KMS-11 (cell line): Measurements from ENCODE around the gene CHCHD6.

Experiments
- H2AFZ ChIP-seq: fragments of 200-600 bp; sonication (generic); 2 replicates; pipeline ENCODE4 v1.6.1; 2016; ENCODE audit warnings: antibody characterized with exemption, mixed run types, low read depth
- H3K27ac ChIP-seq: fragments of 200-600 bp; sonication (generic); 2 replicates; pipeline ENCODE4 v1.6.1; 2016; ENCODE audit warnings: mild to moderate bottlenecking, mixed run types
- H3K27me3 ChIP-seq: fragments of 200-600 bp; sonication (generic); 2 replicates; pipeline ENCODE4 v1.6.1; 2017; ENCODE audit warnings: mild to moderate bottlenecking, low read depth, mixed run types, moderate library complexity; ENCODE audit not compliant: insufficient read depth
- H3K36me3 ChIP-seq: fragments of 200-600 bp; sonication (generic); 2 replicates; pipeline ENCODE4 v1.6.1; 2017; ENCODE audit warnings: mild to moderate bottlenecking, mixed run types; ENCODE audit not compliant: insufficient read depth
- H3K4me1 ChIP-seq: fragments of 200-600 bp; sonication (generic); 2 replicates; pipeline ENCODE4 v1.6.1; 2016; ENCODE audit warnings: mild to moderate bottlenecking, low read depth, mixed run types; ENCODE audit not compliant: poor library complexity, severe bottlenecking
- H3K4me2 ChIP-seq: fragments of 200-600 bp; sonication (generic); 2 replicates; pipeline ENCODE4 v1.7.0; 2016; ENCODE audit warnings: mild to moderate bottlenecking, mixed run types
- H3K4me3 ChIP-seq: fragments of 200-600 bp; sonication (generic); IDR thresholded peaks from 2 replicates; pipeline ENCODE4 v1.6.1; 2017; ENCODE audit warnings: low read depth, low read length, mixed read lengths; ENCODE audit not compliant: insufficient read depth
- H3K79me2 ChIP-seq: fragments of 200-600 bp; sonication (generic); 2 replicates; pipeline ENCODE4 v1.6.1; 2016; ENCODE audit warnings: low read depth, mixed run types; ENCODE audit not compliant: insufficient read depth
- H3K9ac ChIP-seq: fragments of 200-600 bp; sonication (generic); 2 replicates; pipeline ENCODE4 v1.6.1; 2016; ENCODE audit warnings: mild to moderate bottlenecking, mixed run types
- H4K20me1 ChIP-seq: fragments of 200-600 bp; sonication (generic); 2 replicates; pipeline ENCODE4 v1.6.1; 2016; ENCODE audit warnings: mild to moderate bottlenecking, mixed run types; ENCODE audit not compliant: insufficient read depth
- TF ChIP-seq, protein P1 (sequence below): fragments of 200-600 bp; sonication (generic); conservative IDR thresholded peaks from 2 replicates; pipeline ENCODE4 v1.6.1; 2017; ENCODE audit warnings: low read depth, mild to moderate bottlenecking, antibody characterized with exemption, low read length, moderate library complexity, mixed read lengths

CHCHD6 gene

DNA sequence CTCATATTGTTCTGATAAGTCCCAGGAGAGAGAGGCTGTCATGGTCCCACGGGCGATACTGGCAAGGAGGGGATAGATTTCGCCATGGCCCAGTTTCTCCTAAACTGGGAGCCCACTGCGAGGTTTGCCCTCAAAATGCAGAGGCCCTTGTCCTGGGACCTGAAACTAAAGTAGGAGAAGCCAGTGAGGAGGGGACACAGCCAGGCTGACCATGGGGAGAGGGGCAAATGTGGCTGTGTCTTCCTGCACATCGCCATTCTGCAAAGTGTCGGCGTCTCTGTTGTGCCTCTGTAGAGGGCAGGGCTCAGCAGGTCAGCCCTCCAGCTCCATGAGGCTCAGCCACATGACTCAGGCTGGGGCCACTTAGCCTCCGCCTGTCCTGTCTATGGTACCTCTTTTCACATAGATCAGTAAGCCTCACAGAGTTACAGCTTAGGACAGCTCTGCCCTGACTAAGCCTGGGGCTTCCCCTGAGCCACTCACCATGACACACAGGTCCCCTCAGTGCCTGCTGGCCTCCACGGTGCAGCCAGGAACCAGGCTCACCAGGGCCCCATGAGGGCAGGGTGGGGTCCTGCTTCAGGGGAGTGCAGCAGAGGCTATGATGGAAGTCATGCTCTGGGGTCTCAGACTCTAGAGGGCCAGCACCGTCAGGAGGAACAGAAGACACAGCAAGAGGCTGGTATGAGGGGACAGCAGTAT is 250.3 kb downstream of the CHCHD6 start:
- Histone ChIP-seq H2AFZ (no peak overlapping the region), H3K9ac (no peak overlapping the region), H3K4me3 (no peak overlapping the region), H3K4me2 (no peak overlapping the region), H3K27me3 (no peaks in the 10 kb centered on the region), H3K27ac (no peak overlapping the region), H3K79me2 (no peaks in the 10 kb centered on the region), H3K4me1 (no peaks in the 10 kb centered on the region), H4K20me1 (no peaks in the 10 kb centered on the region), H3K36me3 (no peaks in the 10 kb centered on the region)
- TF ChIP-seq, protein P1, sequence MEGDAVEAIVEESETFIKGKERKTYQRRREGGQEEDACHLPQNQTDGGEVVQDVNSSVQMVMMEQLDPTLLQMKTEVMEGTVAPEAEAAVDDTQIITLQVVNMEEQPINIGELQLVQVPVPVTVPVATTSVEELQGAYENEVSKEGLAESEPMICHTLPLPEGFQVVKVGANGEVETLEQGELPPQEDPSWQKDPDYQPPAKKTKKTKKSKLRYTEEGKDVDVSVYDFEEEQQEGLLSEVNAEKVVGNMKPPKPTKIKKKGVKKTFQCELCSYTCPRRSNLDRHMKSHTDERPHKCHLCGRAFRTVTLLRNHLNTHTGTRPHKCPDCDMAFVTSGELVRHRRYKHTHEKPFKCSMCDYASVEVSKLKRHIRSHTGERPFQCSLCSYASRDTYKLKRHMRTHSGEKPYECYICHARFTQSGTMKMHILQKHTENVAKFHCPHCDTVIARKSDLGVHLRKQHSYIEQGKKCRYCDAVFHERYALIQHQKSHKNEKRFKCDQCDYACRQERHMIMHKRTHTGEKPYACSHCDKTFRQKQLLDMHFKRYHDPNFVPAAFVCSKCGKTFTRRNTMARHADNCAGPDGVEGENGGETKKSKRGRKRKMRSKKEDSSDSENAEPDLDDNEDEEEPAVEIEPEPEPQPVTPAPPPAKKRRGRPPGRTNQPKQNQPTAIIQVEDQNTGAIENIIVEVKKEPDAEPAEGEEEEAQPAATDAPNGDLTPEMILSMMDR = no peak

DNA sequence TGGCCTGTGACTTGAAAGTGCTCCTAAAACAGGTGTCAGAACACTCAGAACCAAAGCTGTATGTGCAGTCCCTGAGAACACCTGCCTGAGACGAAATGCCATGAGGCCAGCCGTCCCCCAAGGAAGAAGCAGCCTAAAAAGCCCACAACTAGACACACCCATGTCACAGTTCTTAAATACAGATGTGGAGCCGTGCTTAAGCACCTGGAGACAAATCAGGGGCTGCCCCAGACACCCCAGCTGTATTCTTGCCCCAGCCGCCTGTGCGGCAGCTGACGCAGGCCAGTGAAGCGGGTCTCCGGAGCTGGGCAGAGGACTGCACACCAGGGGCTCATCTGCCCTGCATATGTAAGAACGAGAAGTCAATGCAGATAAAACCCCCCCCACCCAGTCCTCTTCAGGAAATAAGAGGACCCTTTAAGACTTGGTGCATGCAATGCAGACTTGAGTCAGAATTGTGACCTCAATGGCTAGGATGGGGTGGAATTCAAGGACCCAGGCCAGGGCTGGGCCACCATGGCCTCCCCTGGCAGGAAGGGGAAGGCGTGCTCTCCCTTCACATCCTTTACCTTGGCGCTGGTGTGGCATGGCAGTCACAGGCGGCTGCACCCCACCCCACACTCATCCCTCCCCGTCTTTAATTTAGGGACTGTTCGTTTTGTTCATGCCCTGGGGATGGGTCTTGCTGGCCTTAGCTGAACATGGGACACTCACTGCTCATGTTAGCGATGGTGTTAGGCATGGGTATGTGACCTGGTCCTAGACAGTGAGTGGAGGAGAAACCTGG is 251.2 kb downstream of the CHCHD6 start:
- Histone ChIP-seq H4K20me1 (no peaks in the 10 kb centered on the region), H3K9ac (no peak overlapping the region), H3K36me3 (no peaks in the 10 kb centered on the region), H3K4me3 (no peak overlapping the region), H3K27me3 (no peaks in the 10 kb centered on the region), H3K4me2 (no peak overlapping the region), H3K27ac (no peak overlapping the region), H3K4me1 (no peaks in the 10 kb centered on the region), H2AFZ (no peak overlapping the region), H3K79me2 (no peaks in the 10 kb centered on the region)
- TF ChIP-seq, protein P1 = no peak

DNA sequence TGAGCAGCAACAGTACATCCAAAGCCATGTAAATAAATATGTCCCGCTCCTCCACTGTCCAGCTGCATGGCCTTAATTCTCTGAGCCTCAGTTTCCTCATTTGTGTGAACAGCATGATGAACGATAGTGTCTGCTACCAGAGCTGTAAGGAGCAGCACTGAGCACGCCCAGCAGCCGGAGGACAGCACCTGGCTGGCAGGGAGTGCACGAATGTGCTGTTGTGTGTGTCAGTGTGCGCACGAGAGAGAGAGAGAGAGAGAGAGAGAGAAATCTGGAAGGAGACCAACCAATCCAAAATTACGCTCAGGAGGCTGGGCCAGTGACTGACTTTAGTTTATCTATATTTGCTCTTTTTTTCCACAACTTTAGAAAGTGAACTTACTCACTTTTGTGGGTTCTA is 252.3 kb downstream of the CHCHD6 start:
- H3K4me1 ChIP-seq = no peaks in the 10 kb centered on the region
- H3K9ac ChIP-seq = no peak overlapping the region
- H2AFZ ChIP-seq = no peak overlapping the region
- H3K27me3 ChIP-seq = no peaks in the 10 kb centered on the region
- no peak overlapping the region for H3K27ac ChIP-seq
- H3K4me2 ChIP-seq = no peak overlapping the region
- H4K20me1 ChIP-seq = no peaks in the 10 kb centered on the region
- TF ChIP-seq, protein P1 = no peak
- no peaks in the 10 kb centered on the region for H3K36me3 ChIP-seq
- H3K79me2 ChIP-seq = no peaks in the 10 kb centered on the region
- no peak overlapping the region for H3K4me3 ChIP-seq

DNA sequence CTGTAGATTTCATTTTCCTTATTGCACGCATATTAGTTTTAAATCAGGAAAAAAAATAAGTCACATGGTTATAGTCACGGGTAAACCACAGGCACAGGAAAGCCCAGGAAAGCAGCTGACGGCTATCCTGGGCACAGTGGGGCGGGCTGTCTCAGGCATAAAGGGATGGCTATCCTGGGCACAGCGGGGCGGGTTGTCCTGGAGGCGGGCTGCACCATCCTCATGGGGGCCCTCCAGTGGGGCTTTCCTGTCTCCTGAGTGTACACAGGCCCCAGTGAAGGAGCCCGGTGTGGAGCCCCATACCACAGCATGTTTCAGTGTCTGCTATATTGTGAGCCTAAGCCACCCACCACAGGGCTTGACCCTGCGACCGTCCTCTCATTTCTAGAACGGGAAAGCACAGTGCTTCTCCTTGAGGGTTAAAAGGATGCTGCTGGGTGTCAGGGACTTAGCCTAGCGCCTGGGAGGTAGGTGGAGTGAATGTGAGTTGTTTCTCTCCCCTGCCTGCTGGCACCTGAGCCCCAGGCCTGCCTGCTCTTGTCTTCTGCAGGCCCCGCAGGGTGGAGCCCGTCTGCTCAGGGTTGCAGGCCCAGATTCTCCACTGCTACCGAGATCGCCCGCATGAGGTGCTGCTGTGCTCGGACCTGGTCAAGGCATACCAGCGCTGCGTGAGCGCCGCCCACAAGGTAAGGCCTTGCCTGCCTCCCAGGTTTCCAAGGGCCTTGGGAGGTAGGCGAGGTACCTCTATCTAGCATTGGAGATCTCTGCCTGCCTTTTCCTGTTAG is 253.0 kb downstream of the CHCHD6 start:
- Histone ChIP-seq H3K4me2 (no peak overlapping the region), H3K4me3 (no peak overlapping the region), H4K20me1 (no peaks in the 10 kb centered on the region), H3K9ac (no peak overlapping the region), H2AFZ (no peak overlapping the region), H3K79me2 (no peaks in the 10 kb centered on the region), H3K4me1 (no peaks in the 10 kb centered on the region), H3K27ac (no peak overlapping the region), H3K27me3 (no peaks in the 10 kb centered on the region), H3K36me3 (no peaks in the 10 kb centered on the region)
- TF ChIP-seq, protein P1 = no peak
